ENCODE measurements around the gene DIP2C.
"Not testable (repeated sequence)": the region's sequence is repeated elsewhere in the genome, so short reads cannot be mapped to it uniquely, and the experiment has no call there.

DNA sequence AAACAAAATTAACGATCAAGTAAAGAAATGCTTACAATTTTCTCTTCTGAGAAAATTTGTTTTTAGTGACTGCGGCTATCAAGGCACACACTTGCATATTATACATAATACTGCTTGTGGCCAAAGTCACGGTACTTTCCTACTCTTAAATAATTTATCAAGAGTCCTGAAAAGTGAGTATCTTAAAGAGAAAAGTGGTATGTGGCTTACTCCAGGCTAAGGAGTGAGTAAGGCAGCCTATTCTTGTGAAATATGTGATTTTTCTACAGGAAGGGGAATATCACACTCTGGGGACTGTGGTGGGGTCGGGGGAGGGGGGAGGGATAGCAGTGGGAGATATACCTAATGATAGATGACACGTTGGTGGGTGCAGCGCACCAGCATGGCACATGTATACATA, 240.1 kb downstream of the DIP2C start:
- TF ChIP-seq, protein P1, sequence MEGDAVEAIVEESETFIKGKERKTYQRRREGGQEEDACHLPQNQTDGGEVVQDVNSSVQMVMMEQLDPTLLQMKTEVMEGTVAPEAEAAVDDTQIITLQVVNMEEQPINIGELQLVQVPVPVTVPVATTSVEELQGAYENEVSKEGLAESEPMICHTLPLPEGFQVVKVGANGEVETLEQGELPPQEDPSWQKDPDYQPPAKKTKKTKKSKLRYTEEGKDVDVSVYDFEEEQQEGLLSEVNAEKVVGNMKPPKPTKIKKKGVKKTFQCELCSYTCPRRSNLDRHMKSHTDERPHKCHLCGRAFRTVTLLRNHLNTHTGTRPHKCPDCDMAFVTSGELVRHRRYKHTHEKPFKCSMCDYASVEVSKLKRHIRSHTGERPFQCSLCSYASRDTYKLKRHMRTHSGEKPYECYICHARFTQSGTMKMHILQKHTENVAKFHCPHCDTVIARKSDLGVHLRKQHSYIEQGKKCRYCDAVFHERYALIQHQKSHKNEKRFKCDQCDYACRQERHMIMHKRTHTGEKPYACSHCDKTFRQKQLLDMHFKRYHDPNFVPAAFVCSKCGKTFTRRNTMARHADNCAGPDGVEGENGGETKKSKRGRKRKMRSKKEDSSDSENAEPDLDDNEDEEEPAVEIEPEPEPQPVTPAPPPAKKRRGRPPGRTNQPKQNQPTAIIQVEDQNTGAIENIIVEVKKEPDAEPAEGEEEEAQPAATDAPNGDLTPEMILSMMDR (IDR thresholded peaks at IDR 0.05), result not testable (repeated sequence)
- not testable (repeated sequence) for TF ChIP-seq POLR2A (IDR thresholded peaks at IDR 0.05)

Data from prostate gland (tissue), 2 donors.